8988T (cell line): ENCODE measurements around the gene ATXN1.

ENCODE experiments used
- DNase-seq: peaks from one replicate; pipeline ENCODE4 v3.0.0; 2011

The ATXN1 gene

DNA sequence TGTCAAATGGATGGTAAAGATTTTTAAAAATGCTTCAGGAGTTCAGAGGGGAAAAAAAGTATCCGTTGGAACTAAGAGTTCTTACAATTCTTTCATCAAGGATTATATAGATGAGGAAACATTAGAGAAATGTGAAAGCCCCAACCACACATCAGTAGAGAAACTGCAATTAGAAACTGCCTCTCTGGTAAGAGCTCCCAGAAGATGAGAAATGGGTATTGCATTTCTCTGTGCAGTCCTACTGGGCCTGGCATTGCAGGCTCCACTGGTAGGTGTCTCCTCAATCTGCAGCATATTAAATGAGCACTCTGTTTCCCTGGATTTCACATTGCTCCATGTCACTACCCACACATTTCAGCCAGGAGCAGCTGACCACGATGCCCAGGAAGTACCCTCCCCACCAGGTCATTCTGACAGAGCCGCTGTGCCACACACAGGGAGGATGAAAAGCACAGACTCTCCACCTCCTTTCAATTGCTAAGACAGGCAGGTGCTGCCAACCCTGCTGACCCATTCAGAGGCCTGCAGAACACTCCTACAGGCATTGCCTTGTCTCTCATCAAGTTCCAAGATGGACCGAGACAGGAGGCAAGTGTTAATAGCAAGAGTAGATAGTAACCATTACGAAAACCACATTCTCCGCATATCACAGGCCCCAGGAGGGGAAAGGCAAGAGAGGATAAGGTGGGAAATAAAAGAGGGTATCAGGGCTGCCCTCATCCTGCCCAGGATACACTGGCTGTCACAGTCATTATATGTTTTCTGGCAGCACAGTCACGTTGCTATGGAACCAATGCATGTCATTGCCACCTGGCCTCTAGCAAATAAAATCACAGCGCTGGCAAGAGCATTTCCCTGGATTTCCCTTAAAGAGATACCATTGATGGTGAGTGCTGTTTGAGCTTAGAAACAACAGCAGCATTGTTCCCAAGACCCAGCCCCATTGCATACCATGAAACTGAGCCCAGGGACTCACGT lies 241.7 kb downstream of the ATXN1 start:
- no peak for DNase-seq

DNA sequence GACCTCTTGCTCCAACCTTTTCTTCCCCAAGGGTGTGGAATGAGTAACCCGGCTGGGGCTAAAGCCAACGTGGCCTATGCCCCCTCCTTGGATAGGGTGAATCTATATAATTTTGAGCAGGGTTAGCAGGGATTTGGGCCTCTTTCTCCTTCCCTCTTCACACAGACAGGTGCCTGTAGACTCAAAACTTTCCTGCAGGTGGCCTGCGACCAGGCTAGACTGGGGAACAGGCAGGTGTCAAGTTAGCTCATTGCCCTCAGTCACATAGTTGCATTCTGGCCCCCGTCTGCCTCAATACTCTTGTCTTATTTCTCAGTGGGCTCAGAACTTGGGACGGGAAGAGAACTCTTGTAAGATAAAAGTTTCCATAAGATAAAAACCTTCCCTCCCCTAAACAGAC lies 243.0 kb downstream of the ATXN1 start:
- no peak for DNase-seq

DNA sequence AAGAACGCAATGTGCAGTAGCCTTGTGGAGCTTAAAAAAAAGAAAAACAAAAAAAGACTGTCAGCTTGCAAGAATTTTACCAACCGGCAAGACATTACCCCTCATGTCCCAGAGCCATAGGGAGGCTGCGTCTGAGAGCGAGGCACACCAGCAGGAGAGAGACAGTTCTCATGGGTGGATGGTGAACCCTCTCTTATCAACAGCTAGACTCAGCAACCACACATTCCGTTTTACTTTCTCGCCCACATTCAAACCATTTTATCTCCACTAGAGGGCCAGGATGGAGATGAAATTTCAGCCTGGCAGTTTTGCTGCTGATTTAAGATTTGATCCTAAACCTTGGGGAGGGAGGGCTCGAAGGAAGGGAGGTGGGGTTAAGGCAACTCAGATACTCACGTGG lies 247.0 kb downstream of the ATXN1 start:
- peak; percentile 23 for DNase-seq

DNA sequence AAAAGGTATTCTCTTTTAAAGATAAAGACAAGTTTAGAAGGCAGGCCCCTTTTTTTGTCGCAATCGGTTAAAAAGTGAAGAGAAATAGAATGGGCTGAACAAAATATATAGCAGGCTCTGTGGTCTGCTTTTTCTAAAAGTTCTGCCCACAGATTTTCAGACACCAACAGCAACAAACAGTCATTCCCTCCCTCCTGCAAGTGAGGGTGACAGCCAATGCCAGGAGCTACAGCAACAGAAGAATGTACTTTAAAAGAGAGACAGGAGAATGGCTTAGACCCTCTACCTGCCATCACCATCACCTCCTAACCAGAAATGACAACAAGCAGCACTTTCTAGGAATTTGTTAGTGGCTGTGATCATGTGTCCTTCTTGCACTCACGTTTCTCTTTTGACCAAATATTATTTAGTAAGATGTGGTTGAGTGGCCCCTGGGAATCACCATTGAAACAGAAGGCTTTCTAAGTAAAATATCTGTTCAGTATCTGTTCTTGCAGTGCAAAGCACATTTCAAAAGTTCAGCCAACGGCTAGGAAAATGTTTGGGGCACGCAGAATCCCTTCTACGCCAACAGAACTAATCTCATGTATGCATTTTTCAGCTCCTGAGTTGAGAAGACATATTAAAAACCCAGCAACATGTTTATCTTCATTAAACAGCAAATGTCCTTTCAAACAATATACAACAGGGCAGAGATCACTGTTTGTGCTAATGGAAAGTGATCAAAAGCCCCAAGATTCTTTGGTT lies 248.5 kb downstream of the ATXN1 start:
- no peak for DNase-seq

DNA sequence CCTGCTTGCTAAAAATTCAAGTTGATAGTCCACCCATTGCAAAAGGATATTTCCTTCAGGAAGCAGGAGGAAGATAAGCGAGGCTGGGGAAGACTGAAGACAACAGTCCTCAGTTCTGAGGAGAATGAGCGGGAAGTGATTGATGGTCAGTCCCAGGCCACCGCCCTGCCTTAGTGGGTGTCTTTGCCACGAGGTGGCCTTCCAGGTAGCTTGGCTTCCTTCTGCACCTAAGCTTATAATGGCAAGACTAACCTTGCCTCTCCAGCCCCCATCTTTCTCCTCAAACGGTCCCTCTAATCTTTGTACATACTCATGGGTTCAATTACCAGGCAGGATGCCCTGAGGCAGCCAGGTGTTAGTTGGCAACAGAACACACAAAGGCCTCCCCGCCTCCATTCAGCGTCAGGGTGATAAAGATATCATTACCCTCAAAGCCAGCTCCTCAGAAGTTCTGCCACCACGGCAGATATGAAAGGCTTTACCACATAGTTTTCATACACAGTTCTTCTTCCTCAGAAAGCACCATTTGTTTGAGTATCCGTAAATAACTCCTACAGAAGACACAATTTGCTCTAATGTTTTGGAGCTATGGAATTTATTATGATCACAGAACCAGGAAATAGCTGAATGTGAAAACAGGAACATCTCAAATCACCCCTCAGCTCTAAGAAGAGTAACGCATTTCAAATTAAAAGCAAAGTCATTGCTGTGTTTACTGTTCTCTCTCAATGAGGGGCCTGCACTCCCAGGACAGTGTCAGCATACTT lies 249.4 kb downstream of the ATXN1 start:
- no peak for DNase-seq

DNA sequence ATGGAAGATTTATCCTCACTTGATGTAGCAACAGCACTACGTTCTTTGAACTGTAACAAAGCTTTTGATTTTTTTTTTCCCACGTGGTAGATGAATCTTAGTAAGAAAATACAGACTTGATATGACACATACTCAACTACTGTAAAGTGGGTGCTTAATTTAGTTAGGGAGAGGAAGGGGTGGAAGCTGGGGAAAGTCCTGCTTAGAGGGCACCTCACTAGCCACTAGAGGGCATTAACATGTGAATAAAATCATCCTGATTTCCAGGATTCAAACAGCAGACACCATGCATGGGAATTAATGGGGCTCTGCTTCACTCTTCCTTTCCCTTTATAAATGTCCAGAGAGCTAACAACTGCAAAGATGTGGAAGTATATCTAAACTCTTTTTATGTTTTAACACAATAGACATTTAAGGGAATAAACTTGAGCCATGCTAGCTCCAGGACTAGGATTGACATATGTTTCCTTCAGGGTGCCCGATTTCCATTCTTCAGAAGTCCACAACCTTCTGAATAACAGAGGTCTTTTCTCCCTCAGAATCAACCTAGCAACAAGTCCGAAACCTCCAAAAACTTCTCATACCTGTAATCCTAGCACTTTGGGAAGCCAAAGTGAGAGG lies 250.1 kb downstream of the ATXN1 start:
- DNase-seq, result no peak

DNA sequence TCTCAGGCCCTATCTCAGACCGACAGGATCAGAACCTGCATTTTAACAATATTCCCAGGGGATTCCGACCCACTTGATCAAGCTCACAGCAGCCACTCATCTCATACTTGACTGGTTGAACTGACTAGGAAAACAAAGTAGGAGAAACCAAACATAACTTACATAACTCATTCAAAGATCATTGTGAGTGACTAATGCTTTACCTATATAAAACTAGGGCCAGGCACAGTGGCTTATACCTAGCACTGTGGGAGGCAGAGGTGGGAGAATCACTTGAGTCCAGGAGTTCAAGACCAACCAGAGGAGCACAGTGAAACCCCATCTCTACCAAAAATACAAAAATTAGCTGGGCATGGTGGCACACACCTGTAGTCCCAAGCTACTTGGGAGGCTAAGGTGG lies 251.0 kb downstream of the ATXN1 start:
- no peak for DNase-seq

DNA sequence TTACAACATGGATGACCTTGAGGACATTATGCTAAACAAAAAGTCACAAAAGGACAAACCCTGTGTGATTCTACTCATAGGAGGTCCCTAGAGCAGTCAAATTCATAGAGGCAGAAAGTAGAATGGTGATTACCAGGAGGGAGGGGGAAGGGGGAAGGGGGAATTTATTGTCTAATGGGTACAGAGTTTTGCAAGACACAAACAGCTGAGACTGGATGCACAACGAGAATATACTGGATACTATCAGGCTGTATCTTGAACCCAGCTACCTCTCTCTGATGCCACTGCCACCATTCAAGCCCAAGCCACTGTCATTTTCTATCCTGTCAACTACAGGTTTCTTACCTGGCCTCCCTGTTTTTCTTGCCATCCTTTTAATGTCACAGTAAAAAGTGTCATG lies 252.3 kb downstream of the ATXN1 start:
- no peak for DNase-seq

DNA sequence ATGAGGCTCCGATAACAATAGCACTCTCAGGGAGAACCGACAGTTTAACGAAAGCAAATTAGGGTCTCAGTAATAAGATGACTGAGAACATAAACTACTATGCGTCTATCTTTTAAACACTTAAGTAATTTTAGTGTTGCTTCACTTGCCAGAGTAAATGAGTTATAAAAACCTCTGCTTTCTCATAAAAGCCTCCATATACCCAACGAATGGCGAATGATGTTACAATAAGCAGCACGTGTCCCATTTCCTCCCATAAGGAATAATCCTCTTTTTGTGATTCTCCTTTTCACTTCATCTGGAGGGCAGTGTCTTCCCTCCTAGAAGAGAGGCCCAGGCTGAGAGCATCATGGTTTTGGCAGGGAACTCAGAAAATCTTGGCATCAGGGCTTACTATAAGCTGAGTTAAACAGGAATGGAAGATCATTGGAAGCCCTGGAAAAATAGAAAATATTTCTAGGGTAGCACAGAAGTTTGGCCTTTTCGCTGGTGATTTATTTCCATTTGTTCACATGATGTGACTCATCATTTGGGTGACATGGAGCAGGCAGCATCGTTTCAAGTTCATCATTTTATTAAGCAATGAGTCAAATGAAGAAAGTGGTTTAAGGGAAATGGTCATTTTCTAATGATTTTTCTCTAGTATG lies 255.4 kb downstream of the ATXN1 start:
- no peak for DNase-seq

DNA sequence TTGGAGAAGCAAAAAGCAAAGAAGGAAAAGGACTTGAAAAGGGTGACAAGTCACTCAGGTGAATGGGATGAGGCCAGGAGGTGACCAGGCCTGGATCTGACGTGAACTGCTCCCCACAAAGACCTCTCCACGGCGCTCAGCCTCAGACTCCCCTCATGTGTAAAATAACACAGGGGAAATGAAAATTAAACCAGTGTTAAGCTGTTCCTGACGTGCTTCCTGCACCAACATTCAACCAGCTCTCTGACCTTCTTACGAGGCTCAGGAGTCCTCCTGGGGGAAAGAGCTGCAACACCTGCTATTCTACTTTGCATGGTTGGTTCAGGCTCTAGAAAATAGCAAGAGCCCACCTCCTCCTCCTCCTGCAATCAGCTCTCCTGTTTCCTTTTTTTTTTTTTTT lies 256.7 kb downstream of the ATXN1 start:
- no peak for DNase-seq

DNA sequence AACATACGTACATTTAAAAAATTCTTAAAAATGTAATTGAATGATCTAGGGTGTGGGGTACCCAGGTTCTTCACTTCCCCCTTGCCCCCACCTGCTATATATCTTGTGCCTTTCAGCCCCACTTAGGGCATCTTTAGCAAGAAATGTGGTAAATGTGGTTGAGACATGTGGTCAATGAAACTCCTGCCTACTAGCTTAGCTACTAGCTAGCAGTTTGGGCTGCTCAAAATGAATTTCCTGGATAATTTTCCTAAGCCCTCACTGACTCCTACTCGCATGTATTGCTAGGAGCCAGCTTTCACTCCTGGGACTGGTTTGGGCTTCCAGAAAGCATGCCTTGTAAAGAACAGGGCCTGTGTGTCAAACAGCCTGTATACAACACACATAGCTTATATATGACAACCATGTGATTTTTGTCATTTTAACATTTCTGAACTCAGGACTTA lies 257.3 kb downstream of the ATXN1 start:
- no peak for DNase-seq

DNA sequence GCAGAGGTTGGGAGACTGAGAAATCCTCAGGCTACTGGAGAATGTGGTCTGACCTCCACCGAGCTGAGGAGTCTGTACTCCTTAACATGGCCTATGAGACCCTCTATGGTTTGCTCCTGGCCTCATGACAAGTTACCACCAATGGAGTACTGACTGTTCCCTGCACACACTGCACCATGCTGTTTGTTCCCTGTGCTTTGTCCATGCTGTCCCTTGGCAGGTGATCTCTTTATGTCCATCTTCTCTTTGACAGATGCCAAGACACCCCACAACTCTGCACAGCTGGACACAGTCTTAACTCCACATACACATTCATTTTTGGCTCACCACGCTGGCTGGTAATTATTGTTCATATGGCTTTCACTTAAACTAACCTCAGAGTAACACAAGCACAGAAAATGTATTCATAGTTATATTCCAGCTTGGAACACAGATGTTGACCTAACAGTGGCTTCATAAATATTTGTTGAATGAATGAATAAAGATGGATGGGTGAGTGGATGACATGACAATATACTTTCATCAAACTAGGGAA lies 258.0 kb downstream of the ATXN1 start:
- DNase-seq, result no peak

DNA sequence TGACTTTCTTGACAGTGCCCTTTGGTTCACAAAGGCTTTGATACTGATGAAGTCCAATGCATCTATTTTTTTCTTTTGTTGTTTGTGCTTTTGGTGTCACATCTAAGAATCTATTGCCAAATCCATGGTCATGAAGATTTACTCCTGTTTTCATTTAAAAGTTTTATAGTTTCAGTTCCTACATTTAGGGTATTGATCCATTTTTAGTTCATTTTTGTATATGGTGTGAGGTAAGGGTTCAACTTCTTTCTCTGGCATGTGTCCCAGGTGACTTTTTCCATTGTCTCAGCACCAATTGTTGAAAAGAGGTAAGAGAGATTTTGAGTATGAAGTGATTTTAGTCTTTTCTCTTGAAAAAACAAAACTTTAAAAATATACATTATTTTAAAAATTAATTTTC lies 262.3 kb downstream of the ATXN1 start:
- DNase-seq, result no peak

DNA sequence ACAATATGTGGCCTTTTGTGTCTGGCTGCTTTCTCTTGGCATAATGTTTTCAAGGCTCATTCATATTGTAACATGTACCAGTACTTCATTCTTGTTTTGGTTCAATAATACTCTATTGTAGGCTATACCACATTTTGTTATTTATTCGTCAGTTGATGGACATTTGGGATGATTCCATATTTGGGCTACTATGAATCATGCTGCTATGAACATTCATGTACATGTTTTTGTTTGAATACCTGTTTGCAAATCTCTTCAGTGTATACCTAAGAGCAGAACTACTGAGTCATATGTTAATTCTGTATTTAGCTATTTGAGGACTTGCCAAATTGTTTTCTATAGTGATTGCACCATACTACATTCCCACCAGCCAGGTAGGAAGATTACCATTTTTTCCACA lies 263.0 kb downstream of the ATXN1 start:
- DNase-seq, result no peak

DNA sequence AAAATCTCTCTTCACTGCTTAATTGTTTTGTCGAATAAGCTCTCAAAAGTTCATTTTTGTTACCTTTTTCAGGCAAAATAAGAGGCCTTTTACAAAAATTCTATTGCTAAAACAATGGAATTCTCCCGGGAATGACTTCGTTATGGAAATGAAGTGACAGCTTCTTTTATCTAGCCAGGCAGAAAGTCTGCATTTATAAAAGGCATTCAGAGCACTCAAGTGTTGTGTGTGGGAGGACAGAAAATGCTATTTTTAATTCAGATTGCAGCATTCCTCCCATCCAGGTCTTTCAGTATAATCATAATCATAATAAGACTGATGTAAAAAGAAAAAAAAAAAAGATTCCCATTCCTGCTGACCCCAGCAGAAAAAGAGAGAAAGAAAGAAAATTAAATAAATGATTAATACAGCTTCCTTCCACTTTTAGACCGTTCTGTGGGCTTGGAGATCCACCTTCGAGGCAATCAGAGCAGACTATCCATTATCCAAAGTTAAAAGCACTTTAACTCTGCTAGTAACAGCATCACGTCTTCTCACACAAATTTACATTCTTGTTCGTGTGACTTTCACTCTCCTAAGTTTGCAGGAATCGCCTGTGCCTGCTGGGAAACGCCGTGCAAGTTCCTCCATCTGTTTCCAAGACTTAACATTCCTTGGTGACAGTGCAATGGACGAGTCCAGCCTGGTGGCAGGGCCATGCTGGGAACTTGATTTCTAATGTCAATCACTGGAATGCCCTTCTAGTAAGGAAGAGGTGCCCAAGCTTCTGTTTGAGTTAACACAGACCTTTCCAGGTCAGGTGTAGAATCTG lies 264.1 kb downstream of the ATXN1 start:
- no peak for DNase-seq

DNA sequence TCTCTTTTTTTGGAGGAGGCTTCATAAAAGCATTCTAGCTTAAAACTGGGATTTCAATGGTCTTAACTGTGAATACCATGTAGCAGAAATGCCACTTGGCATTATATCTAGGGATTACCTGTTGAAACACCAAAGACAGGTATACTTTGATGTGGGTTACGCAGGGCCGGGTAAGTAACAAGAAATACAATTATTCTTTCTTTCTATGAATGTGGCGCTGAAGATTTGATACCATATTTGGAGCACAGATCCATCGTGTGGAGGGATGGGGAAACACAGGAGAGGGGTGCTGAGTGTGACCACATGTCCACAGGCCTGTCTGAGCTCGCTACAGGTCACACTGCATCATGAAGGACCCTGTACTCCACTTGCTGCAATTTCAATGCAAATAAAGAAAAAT lies 265.1 kb downstream of the ATXN1 start:
- DNase-seq, result no peak

DNA sequence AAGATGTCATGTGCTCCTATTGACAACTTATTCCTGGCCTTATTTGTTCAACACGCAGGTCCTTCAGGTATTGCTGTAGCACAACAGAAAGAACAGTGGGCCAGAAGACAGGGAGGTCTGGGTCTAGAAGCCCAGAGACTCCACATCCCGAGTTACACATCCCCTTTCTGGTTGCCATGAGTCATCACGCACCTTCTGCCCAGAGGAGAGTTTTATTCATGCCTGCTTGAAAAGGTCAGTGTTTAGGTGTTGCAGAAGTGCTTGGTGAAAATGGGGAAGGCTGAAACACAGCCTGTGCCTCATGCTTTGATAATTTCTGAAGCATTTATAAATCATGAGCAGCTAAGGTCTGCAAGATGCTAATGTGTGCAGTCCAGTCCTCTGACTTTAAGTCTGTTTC lies 266.5 kb downstream of the ATXN1 start:
- no peak for DNase-seq

DNA sequence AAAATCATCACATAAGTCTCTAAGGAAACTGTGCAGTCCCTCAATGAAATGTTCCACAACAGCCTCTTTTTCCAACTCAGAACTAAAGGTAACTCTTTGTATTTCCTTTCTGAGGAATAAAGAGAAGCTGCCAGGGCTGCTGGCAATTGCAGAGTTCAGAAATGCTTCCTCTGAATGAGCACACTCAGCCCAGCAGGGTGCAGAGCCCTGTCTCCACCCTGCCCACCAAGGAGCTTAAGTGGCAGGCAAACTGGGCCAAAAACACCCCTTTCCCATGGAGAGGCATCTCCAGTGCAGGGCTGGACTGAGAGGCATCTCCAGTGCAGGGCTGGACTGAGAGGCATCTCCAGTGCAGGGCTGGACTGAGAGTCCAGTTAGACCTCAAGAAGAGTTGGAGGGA lies 267.5 kb downstream of the ATXN1 start:
- DNase-seq, result no peak

DNA sequence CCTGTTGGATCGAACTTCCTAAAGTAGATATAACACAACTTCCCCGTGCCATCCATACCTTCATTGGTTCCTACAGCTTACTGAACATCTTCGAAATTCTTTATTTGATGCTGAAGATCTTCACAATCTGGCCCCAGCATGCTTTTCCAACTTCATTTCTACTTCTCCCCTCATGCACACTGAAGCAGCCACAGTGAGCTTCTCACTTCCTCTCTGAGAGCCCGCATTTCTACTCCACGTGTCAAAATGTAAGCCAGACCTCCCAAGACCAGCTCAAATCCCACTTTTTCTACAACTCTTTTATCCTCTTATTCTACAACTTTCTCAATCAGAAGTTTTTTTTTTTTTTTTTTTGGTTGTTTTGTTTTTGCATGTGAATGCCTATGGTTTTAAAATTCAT lies 268.1 kb downstream of the ATXN1 start:
- no peak for DNase-seq

DNA sequence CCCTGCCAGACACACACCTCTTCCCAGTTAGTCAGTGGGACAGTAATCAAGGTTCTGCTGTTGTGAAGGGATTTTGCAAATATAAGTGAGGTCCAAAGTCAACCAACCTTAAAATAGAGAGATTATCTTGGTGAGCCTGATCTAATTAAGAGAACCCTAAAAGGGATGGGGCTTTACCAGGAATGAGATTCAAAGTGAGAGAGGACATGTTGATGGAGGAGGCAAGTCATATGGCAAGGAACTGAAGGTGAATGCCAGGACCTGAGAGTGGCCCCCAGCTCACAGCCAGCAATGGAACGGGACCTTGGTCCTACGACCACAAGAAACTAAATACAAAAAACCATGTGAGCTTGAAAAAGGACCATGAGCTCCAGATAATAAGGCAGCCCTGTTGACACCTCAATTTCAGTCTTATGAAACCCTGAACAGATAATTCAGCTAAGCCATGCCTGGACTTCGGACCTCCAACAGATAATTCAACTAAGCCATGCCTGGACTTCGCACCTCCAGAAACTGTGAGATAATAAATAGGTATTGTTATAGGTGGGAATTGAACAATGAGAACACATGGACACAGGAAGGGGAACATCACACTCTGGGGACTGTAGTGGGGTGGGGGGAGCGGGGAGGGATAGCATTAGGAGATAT lies 269.5 kb downstream of the ATXN1 start:
- DNase-seq, result no peak

DNA sequence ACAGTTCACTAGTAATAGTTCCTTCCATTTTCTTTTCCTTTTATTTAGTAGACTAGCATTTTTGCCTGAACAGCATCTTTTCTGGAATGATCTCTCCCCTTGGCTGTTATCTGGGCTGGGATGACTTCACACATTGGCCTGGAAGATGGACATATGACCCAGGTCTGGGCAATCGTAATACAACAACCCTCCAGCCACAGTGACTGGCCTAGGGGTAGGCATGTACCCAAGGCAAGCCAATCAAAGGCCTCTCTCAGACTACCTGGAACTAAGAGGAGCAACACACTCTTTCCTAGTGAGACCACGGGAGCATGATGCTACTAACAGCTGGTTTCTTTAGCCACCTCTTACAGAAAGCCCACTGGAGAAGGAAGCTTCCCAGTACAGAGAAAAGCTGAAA lies 270.6 kb downstream of the ATXN1 start:
- no peak for DNase-seq
